Right lobe of liver (tissue), 4 donors: Measurements from ENCODE around the gene WDR53.

Experiments
- CTCF ChIP-seq, 4 donors: fragments of 200-600 bp in 3 of 4; fragments of 450-650 bp in 1 of 4; IDR thresholded peaks; one replicate each; pipeline versions ENCODE4 v1.5.1 to v1.8.0; 2016 to 2022; ENCODE audit warnings: antibody characterized with exemption in 4 of 4, mild to moderate bottlenecking in 2 of 4
- POLR2A ChIP-seq: fragments of 450-650 bp; IDR thresholded peaks from one replicate; pipeline ENCODE4 v1.6.1; 2017; ENCODE audit warnings: antibody characterized with exemption, mild to moderate bottlenecking
- donor health status: DM: no; HTN: no; CAD: no.
- donor health status: DM: no; HTN: no; CAD: no.
- donor health status: DM: no; HTN: yes; CAD: no.

DNA sequence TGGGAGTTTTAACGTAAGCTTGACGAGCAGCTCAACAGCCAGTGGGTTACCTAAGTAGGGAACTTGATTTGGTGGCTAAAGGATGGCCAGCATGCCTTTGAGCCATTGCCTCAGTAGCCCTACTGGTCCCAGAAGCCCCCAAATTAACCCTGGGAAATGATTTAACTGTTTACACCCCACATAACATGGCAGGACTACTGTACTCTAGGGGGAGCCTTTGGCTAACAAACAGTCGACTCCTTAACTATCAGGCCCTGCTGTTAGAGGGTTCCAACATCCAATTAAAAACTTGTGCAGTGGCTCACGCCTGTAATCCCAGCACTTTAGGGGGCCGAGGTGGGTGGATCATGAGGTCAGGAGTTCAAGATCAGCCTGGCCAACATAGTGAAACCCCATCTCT is 43.8 kb downstream of the WDR53 start:
- no peak for TF ChIP-seq CTCF (IDR thresholded peaks at IDR 0.05)
- no peak for TF ChIP-seq POLR2A
